Measurements from ENCODE around the gene HS2ST1.
"Not testable (repeated sequence)": the region's sequence is repeated elsewhere in the genome, so short reads cannot be mapped to it uniquely, and the experiment has no call there.

Gene HS2ST1

GRCh38 chr1:87066708-87067107 is 152.3 kb downstream of the HS2ST1 start:
- DNase-seq (ENCODE audit: low spot score) = not testable (repeated sequence)

GRCh38 chr1:87072411-87072810 is 158.0 kb downstream of the HS2ST1 start:
- no peak for DNase-seq (ENCODE audit: low spot score)

- no peak for DNase-seq (ENCODE audit: low spot score)
These were observed 158.5 kb downstream of the HS2ST1 start for GRCh38 chr1:87072904-87073303.

GRCh38 chr1:87074001-87074795 is 159.8 kb downstream of the HS2ST1 start:
- DNase-seq (ENCODE audit: low spot score) = no peak

- no peak for DNase-seq (ENCODE audit: low spot score)
These were observed 163.7 kb downstream of the HS2ST1 start for GRCh38 chr1:87077959-87078639.

GRCh38 chr1:87084244-87084836 is 169.9 kb downstream of the HS2ST1 start:
- DNase-seq (ENCODE audit: low spot score) = peak; percentile 26

GRCh38 chr1:87086120-87086519 is 171.7 kb downstream of the HS2ST1 start:
- no peak for DNase-seq (ENCODE audit: low spot score)

- no peak for DNase-seq (ENCODE audit: low spot score)
These were observed 174.8 kb downstream of the HS2ST1 start for GRCh38 chr1:87089070-87089736.

- no peak for DNase-seq (ENCODE audit: low spot score)
These were observed 175.4 kb downstream of the HS2ST1 start for GRCh38 chr1:87089823-87090222.

- DNase-seq (ENCODE audit: low spot score) = no peak
These were observed 177.0 kb downstream of the HS2ST1 start for GRCh38 chr1:87091425-87091824.

GRCh38 chr1:87092846-87093245 is 178.4 kb downstream of the HS2ST1 start:
- DNase-seq (ENCODE audit: low spot score) = no peak

GRCh38 chr1:87093286-87093685 is 178.9 kb downstream of the HS2ST1 start:
- DNase-seq (ENCODE audit: low spot score) = no peak

- DNase-seq (ENCODE audit: low spot score) = no peak
These were observed 179.8 kb downstream of the HS2ST1 start for GRCh38 chr1:87094238-87094637.

- DNase-seq (ENCODE audit: low spot score) = no peak
These were observed 185.8 kb downstream of the HS2ST1 start for GRCh38 chr1:87100271-87100670.

- no peak for DNase-seq (ENCODE audit: low spot score)
These were observed 188.6 kb downstream of the HS2ST1 start for GRCh38 chr1:87103074-87103473.

GRCh38 chr1:87104140-87104539 is 189.7 kb downstream of the HS2ST1 start:
- no peak for DNase-seq (ENCODE audit: low spot score)

- no peak for DNase-seq (ENCODE audit: low spot score)
These were observed 190.5 kb downstream of the HS2ST1 start for GRCh38 chr1:87104945-87105344.

- no peak for DNase-seq (ENCODE audit: low spot score)
These were observed 191.7 kb downstream of the HS2ST1 start for GRCh38 chr1:87106144-87106543.

- DNase-seq (ENCODE audit: low spot score) = no peak
These were observed 192.4 kb downstream of the HS2ST1 start for GRCh38 chr1:87106867-87107266.

- DNase-seq (ENCODE audit: low spot score) = no peak
These were observed 193.8 kb downstream of the HS2ST1 start for GRCh38 chr1:87108228-87108627.

- DNase-seq (ENCODE audit: low spot score) = no peak
These were observed 194.5 kb downstream of the HS2ST1 start for GRCh38 chr1:87108814-87109411.

Data from AG08396 (cell line).